Esophagus (tissue), 2 donors: ENCODE measurements around the gene GCNT4. TPM values are rescaled to one million over a fixed set of nuclear protein-coding genes. Genes with fewer than 3 reads are reported as not detected.

Experiments
- H3K27ac ChIP-seq, 2 donors: one replicate each; pipeline ENCODE4 v1.5.1; 2013; ENCODE audit warnings: low read depth in 2 of 2, mild to moderate bottlenecking in 2 of 2, inconsistent platforms in 1 of 2, low read length in 1 of 2, moderate library complexity in 1 of 2
- H3K27me3 ChIP-seq, 2 donors: one replicate each; pipeline ENCODE4 v1.6.1; 2013; ENCODE audit warnings: low read length in 2 of 2, control low read depth in 1 of 2, mild to moderate bottlenecking in 1 of 2; ENCODE audit not compliant: insufficient read depth in 2 of 2, control insufficient read depth in 1 of 2
- H3K36me3 ChIP-seq, 2 donors: one replicate each; pipeline ENCODE4 v1.6.1; 2013; ENCODE audit warnings: low read length in 1 of 2; ENCODE audit not compliant: control insufficient read depth in 2 of 2, insufficient read depth in 2 of 2
- H3K4me1 ChIP-seq, 2 donors: one replicate each; pipeline ENCODE4 v1.6.1; 2013; ENCODE audit warnings: low read length in 1 of 2; ENCODE audit not compliant: control insufficient read depth in 2 of 2, insufficient read depth in 2 of 2
- H3K4me3 ChIP-seq, 2 donors: one replicate each; pipeline ENCODE4 v1.5.1; 2013; ENCODE audit warnings: low read length in 2 of 2, mild to moderate bottlenecking in 2 of 2, low read depth in 1 of 2, moderate library complexity in 1 of 2
- H3K9me3 ChIP-seq, 2 donors: one replicate each; pipeline ENCODE4 v1.6.1; 2013; ENCODE audit warnings: mild to moderate bottlenecking in 2 of 2, low read depth in 1 of 2, low read length in 1 of 2, moderate library complexity in 1 of 2; ENCODE audit not compliant: control insufficient read depth in 2 of 2, insufficient read depth in 1 of 2
- WGBS, 2 donors: extraction: QIAGEN DNeasy Blood & Tissue Kit; methylation state at CpG; one replicate each; pipeline ENCODE4 v1.1.7; 2013; 5-methylcytosine and 5-hydroxymethylcytosine counted together
- polyA plus RNA-seq, 2 donors: library from polyadenylated mRNA; stranded (reverse); fragments of 200-250 nt; gene quantifications; one replicate each; pipeline ENCODE4 v1.2.3, GENCODE V29; 2013
- donor health status: healthy with polysubstance abuse.
- donor health status: Bipolar disorder and iron deficiency.

The GCNT4 gene
- polyA plus RNA-seq, 2 donors = 0.53 to 0.80 TPM

DNA sequence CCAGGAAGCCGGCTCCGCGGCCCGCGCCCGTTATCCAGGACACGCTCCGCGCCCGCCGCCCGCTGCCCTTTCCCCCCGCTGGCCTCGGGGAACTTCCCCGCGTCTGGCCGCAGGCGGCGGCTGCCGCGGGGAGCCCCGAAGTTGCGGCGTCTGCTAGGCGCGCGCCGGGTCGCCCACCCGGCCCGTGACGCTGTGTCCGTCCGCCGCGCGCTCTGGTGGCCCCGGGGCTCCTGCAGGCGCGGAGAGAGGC lies 621 bp upstream of the GCNT4 start:
- peak overlapping the region; percentile 86 to 88 for H3K27ac ChIP-seq

DNA sequence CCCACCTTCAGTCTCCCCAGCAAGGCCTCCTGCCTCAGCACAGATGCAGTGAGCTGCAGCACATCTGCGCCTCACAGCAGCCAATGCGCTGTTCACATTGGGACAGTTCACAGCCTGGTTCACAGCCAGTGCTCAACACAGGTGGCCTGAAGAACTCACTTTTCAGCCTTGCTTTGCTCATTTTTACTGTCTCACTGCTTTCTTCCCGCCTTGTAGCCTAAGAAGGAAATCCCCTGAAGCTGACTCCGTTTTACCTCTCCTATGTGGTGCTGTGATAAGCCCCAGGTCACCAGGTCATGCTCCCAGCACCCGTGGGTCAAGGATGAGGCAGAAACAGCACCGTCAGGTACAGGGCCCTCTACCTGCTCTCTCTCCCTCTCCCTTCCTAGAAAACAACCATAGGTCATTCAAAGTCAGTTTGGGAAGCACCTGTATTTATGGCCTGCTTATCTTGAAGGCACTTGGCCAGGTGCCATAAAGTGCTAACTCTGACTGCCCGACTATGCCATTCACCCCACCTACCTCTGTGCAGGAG lies 1.1 kb downstream of the GCNT4 start:
- Histone ChIP-seq H3K27ac (no peak overlapping the region), H3K36me3 (no peaks in the 10 kb centered on the region), H3K4me3 (peak overlapping the region in 1 of 2 donors; percentile 5), H3K27me3 (no peaks in the 10 kb centered on the region), H3K4me1 (peaks cover 0 to 8% of the 10 kb centered on the region in 2 donors), H3K9me3 (no peaks in the 10 kb centered on the region)
- WGBS, 2 donors = 51 to 69% methylated on average over 7 of the region's 7 CpGs

More for the DNA sequence above, 621 bp upstream of the GCNT4 start:
- 0% methylated on average over 37 to 40 of the region's 40 CpGs for WGBS, 2 donors
- Histone ChIP-seq H3K4me1 (peaks cover 0 to 8% of the 10 kb centered on the region in 2 donors), H3K36me3 (no peaks in the 10 kb centered on the region), H3K27me3 (no peaks in the 10 kb centered on the region), H3K9me3 (no peaks in the 10 kb centered on the region), H3K4me3 (peak overlapping the region; percentile 83 to 84)

DNA sequence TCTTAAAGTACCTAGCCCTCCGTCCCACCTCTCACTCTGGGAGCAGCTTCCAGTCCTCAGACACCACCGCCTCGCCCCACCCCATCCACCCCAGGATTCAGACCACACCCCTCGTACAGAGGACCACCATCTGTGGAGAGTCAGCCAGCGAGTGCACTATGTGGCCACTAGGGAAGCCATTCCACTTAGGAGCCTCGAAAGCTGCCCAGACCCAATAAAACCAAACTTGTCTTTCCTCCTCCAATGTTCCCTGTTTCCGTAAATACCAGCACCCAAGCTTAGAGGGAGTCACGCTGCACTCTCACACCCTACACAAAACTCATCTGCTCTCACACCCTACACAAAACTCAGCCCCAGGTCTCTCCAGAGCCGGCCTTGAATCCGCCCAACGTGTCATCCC lies 1.9 kb downstream of the GCNT4 start:
- H3K36me3 ChIP-seq = no peaks in the 10 kb centered on the region
- H3K27me3 ChIP-seq = no peaks in the 10 kb centered on the region
- peaks cover 3 to 11% of the 10 kb centered on the region in 2 donors for H3K4me1 ChIP-seq
- H3K27ac ChIP-seq = peak overlapping the region in 1 of 2 donors; percentile 74
- no peaks in the 10 kb centered on the region for H3K9me3 ChIP-seq
- WGBS, 2 donors = 79 to 83% methylated on average over 11 of the region's 11 CpGs
- H3K4me3 ChIP-seq = no peak overlapping the region

DNA sequence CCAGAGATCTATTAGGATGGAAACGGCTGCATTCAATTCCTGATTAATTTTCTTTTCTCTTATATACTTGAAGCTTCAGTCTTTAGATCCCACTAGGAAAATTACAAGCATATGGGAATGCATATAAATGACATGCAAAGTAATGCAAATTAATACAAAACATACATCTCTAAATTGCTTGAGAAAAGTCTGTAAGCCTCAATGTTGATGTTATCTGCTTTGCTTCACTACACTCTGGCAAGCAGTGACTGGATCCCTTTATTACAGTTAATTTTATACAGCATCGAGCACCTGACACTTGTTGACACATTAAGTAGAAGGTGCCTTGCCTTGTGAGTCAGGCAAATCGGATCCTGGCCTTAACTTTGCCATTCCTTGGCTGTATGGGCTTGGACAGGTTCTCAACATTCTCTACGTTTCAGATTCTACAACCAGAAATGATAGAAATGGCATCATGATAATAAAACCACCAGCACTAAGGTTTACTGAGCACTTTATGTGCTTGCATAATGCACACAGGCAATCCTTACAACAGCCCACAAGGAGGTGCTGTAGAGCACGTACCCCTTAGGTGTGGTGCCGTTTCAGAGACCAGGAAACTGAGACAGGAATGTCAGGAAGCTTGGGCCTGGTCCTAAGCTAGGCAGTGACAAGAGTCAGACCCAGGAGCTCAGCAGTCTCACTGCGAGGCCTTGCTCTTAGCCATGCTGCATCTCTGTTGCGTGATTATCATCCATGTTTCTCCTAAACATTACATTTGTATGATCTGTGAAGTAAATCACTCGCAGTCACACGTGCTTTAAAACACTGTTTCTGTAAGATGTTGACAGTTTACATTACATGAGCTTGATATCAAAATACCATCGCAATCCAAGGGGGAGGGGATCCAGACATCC lies 2.7 kb downstream of the GCNT4 start:
- Histone ChIP-seq H3K27ac (peak overlapping the region in 1 of 2 donors; percentile 74), H3K9me3 (no peaks in the 10 kb centered on the region), H3K4me3 (no peak overlapping the region), H3K36me3 (no peaks in the 10 kb centered on the region), H3K27me3 (no peaks in the 10 kb centered on the region), H3K4me1 (peaks cover 3 to 11% of the 10 kb centered on the region in 2 donors)
- WGBS, 2 donors = 56 to 59% methylated on average over 11 of the region's 11 CpGs

DNA sequence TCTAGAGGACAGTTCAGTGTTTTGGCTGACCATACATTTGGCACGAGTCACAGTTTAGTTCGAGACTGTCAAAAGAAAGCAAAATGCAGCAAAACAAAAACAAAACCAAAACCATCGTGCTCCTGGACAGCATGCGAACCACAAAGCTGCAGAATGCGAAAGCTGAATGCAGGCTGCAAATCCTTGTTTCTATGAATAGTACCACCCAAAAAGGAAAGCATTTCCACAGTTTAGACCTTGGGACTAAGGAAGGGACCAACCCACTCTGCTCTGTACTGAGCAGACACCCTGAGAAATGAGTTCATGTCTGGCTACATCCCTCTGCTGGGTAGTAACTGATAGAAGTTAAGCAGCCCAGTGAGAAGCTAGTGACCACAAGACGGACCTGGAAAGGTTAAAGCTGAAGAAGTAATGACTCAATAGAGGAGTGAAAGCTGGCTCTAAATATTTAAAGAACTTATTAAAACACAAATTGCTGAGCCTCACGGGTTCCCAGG lies 3.9 kb downstream of the GCNT4 start:
- no peak overlapping the region for H3K4me3 ChIP-seq
- WGBS, 2 donors = 57 to 65% methylated on average over 7 of the region's 7 CpGs
- H3K27me3 ChIP-seq = no peaks in the 10 kb centered on the region
- H3K27ac ChIP-seq = peak overlapping the region in 1 of 2 donors; percentile 24
- H3K9me3 ChIP-seq = no peaks in the 10 kb centered on the region
- peaks cover 9 to 14% of the 10 kb centered on the region in 2 donors for H3K4me1 ChIP-seq
- H3K36me3 ChIP-seq = no peaks in the 10 kb centered on the region

DNA sequence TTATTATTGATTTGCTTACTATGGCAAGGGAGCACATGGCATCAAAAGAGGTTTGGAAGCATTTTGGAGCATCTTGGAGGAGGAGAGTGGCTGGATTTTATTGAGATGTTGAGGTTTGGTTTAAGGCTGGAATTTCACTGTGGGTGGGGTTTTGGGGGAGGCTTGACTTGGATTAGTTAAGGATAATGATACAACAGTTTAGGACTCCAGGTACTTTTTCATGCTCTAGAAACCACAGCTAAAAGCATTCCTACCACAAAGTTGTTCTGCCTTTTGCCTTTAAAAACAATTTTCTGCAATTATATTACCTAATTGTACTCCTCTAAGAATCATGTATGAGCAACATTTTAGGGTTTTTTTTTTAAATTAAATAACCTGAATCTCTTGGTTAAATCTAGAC lies 5.0 kb downstream of the GCNT4 start:
- Histone ChIP-seq H3K4me1 (peaks cover 9 to 14% of the 10 kb centered on the region in 2 donors), H3K36me3 (no peaks in the 10 kb centered on the region), H3K4me3 (no peak overlapping the region), H3K27ac (no peak overlapping the region), H3K9me3 (no peaks in the 10 kb centered on the region), H3K27me3 (no peaks in the 10 kb centered on the region)

DNA sequence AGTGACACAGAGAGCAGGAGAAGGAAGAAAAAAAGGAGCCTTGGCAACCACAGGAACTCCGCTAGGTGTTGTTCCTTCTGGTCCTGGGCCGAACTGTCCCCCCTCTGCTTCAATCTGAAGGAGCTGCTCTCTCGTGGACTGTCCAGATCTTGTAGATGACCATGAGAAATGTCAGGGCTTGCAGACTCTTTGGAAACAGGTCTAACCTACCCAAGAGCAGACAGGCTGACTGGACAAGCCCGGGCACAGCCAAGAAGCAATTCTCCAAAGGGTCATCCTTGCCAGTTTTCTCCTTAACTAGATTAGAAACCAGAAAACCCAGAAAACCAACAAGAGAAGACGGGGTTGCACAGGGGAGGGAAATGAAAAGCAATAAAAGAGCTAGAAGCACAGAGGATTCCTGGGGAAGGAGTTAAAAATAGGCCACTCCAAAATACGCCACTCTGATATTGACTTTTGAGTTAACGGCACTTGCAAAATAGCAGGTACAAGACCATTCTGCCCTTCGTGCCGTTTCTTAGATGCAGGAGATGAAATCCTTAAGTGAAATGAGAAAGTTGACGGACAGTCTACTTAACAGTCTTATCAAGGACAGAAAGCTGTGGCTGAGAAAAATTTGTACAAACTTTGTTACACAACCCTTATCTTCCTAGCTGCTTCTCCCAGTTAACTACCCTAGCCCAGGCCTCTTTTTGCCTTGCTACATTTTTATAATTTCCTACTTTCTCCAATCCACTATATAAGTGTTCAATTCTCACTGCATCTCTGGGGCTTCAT lies 5.8 kb downstream of the GCNT4 start:
- no peaks in the 10 kb centered on the region for H3K27me3 ChIP-seq
- H3K36me3 ChIP-seq = no peaks in the 10 kb centered on the region
- H3K27ac ChIP-seq = peak overlapping the region in 1 of 2 donors; percentile 31
- no peak overlapping the region for H3K4me3 ChIP-seq
- no peaks in the 10 kb centered on the region for H3K9me3 ChIP-seq
- 55 to 65% methylated on average over 10 of the region's 10 CpGs for WGBS, 2 donors
- peaks cover 9 to 14% of the 10 kb centered on the region in 2 donors for H3K4me1 ChIP-seq

DNA sequence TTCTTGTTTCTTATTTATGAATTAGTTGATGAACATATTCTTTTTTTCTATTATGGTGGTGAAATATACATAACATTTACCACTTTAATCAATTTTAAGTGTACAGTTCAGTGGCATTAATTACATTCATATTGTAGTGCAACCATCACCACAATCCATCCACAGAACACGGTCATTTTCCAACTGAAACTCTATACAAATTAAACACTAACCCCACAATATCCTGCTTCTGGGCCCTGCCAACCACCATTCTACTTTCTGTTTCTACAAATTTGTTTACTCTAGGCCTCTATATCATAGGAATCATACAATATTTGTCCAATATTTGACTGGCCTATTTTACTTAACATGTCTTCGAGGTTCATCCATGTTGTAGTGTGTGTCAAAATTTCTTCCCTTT lies 7.3 kb downstream of the GCNT4 start:
- H3K27me3 ChIP-seq = no peaks in the 10 kb centered on the region
- peaks cover 8 to 9% of the 10 kb centered on the region in 2 donors for H3K4me1 ChIP-seq
- WGBS, 2 donors = 90 to 91% methylated on average over 2 of the region's 2 CpGs
- H3K4me3 ChIP-seq = no peak overlapping the region
- no peaks in the 10 kb centered on the region for H3K9me3 ChIP-seq
- H3K27ac ChIP-seq = no peak overlapping the region
- H3K36me3 ChIP-seq = no peaks in the 10 kb centered on the region

DNA sequence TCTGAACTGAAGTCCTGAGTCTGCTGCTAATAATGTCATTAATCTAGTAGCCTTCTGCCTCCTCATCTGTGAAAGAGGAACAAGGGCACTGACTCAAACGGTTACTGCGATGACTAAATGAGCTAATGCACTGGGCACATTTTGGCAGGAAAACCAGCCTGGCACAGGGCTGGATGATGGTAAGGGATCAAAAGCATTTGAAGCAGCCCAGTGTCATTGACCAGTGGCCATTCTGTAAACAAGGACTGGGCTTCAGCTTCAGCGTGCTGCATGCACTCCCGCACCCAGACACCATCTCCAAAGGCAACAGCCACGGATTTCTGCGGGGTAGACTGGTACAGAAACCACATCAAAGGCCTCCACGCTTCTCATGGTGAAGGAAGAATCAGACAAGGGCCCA lies 8.0 kb downstream of the GCNT4 start:
- Histone ChIP-seq H3K36me3 (no peaks in the 10 kb centered on the region), H3K27ac (peak overlapping the region in 1 of 2 donors; percentile 44), H3K27me3 (no peaks in the 10 kb centered on the region), H3K9me3 (no peaks in the 10 kb centered on the region), H3K4me3 (no peak overlapping the region), H3K4me1 (peaks cover 6 to 9% of the 10 kb centered on the region in 2 donors)
- WGBS, 2 donors = 73 to 77% methylated on average over 7 of the region's 7 CpGs
